ENCODE data around the gene CBLN1. TPM values are rescaled to one million over a fixed set of nuclear protein-coding genes. Genes with fewer than 3 reads are reported as not detected.
"Not testable (repeated sequence)": the region's sequence is repeated elsewhere in the genome, so short reads cannot be mapped to it uniquely, and the experiment has no call there.

The CBLN1 gene
- total RNA-seq, 2 experiments from 2014 or later: not detected

DNA sequence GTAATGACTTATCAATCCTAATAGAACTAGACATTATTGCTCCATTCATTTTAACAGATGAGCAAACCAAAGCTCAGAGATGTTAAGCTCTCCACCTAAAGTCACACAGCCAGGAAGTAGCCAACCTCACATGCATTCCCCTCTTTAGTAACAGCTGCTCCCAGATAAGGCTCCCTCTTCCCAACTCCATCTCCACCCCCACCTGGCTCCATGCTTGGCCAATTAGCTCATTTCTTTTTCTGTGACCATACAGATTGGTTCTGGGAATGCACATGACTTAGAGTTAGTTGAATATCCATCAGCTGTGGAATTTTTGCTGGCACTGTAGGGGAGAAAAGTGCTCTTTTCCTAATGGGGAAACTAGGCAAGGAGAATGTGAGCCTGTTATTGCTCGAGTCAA lies 13.0 kb downstream of the CBLN1 start:
- Mint-ChIP-seq H3K4me3 (no peak overlapping the region), H3K9me3 (peaks cover 4% of the 10 kb centered on the region), H3K27me3 (peaks cover 14% of the 10 kb centered on the region), H3K4me1 (no peaks in the 10 kb centered on the region), H3K27ac (no peak overlapping the region), H3K36me3 (no peaks in the 10 kb centered on the region)
- DNase-seq: no peak

DNA sequence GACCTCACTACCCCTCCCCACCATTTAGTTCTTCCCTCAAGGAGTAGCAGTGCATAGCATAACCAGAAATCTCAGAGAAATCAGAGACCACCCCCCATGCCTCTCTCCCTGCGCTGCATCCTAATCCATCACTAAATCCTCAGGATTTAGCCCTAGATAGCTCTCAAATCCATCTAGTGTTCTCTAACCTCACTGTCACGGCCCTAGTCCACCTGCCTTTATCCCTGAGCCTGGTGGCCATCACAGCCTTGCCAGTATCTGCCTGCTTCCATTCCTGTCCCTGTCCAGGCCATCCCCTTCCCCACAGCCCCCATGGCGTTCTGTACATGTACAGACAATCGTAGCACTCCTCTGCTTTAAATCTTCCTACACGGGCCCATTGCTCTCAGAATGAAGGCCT lies 19.1 kb downstream of the CBLN1 start:
- Mint-ChIP-seq H3K36me3 (no peaks in the 10 kb centered on the region), H3K27ac (no peak overlapping the region), H3K9me3 (peaks cover 3% of the 10 kb centered on the region), H3K27me3 (no peaks in the 10 kb centered on the region), H3K4me1 (no peaks in the 10 kb centered on the region), H3K4me3 (no peak overlapping the region)
- no peak for DNase-seq

DNA sequence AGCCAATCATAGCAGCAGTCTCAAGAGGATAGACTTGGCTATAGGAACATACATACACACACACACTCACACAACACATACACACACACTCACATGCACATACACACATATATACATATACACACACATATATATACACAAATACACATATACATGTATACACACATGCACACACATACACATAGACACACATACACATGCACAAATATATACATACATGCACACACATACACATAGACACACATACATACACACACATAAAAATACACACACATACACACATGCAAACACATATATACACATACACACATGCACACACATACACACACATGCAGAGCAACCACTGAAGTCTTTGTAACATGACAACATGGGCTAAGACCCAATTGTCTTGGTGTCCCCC lies 19.7 kb downstream of the CBLN1 start:
- Mint-ChIP-seq H3K4me3 (no peak overlapping the region), H3K9me3 (peaks cover 3% of the 10 kb centered on the region), H3K36me3 (no peaks in the 10 kb centered on the region), H3K27me3 (no peaks in the 10 kb centered on the region), H3K27ac (no peak overlapping the region), H3K4me1 (no peaks in the 10 kb centered on the region)
- no peak for DNase-seq

DNA sequence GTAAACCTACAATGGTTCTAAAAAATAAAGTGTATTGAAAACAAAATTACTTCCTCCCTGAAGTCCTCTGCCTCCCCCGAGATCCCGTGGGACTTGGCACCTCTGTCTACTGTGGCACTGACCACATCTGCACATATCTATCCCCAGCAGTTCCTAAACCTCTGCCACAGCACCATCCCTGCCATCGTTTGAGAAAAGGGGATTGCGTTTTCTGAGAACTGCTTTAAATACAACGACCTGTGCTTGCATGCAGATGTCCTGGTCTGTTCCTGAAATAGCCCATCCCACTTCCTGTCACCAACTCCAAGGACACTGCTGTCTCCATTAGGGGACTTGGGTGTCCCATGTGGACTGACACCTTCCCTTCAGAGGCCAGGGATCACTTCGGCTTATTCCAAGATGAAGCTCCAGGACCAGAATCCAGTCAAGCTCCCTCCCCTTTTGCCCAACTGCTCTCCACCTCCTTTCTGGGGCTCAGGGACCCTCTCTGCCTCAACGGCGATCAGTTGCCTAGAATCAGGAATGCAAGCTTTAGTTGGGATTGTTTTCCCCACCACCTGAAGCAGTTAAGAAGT lies 20.6 kb downstream of the CBLN1 start:
- Mint-ChIP-seq H3K27ac (no peak overlapping the region), H3K9me3 (peaks cover 3% of the 10 kb centered on the region), H3K36me3 (no peaks in the 10 kb centered on the region), H3K4me1 (no peaks in the 10 kb centered on the region), H3K27me3 (no peaks in the 10 kb centered on the region), H3K4me3 (no peak overlapping the region)
- DNase-seq: no peak

DNA sequence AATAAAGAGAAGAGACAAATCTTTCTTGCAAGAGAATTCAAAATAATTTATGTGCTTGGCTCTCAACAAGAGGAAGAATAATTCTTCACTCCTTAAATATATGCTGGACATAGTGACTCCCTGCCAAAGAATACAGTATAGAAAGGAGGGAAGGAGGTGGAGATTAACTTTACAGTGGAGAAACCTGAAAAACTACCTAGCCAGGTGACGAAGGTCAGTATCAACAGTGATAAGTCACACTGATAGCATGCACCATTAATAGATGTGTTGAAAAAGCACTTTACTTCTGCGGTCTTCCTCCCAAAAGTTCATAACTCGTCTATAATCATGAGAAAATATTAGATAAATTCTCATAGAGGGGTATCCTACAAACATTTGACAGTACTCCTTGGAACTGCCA lies 21.4 kb downstream of the CBLN1 start:
- no peak overlapping the region for H3K4me3 Mint-ChIP-seq

DNA sequence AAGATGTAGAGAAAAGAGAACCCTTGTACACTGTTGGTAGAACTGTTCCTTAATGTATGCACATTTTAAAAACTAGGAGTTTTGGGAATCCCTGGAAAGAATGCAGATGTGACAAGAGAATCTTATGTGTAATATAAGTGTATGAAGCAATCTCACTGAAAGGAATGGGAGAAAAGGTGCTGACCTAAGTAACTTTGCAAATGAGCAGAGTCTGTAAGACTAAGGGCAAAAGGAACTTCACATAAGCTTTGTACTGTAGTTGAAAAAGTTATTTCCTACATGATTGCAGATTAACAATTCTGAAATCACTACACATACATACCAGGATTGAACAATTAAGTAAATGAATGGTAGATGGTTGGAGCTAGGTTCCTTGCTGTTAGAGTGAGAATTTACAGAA lies 22.3 kb downstream of the CBLN1 start:
- Mint-ChIP-seq H3K4me3 (no peak overlapping the region), H3K4me1 (no peaks in the 10 kb centered on the region), H3K9me3 (peaks cover 3% of the 10 kb centered on the region), H3K27me3 (no peaks in the 10 kb centered on the region), H3K36me3 (no peaks in the 10 kb centered on the region), H3K27ac (no peak overlapping the region)
- DNase-seq: no peak

More for the DNA sequence above, 21.4 kb downstream of the CBLN1 start:
- Mint-ChIP-seq H3K27me3 (no peaks in the 10 kb centered on the region), H3K36me3 (no peaks in the 10 kb centered on the region), H3K4me1 (no peaks in the 10 kb centered on the region), H3K9me3 (peaks cover 3% of the 10 kb centered on the region), H3K27ac (no peak overlapping the region)
- no peak for DNase-seq

DNA sequence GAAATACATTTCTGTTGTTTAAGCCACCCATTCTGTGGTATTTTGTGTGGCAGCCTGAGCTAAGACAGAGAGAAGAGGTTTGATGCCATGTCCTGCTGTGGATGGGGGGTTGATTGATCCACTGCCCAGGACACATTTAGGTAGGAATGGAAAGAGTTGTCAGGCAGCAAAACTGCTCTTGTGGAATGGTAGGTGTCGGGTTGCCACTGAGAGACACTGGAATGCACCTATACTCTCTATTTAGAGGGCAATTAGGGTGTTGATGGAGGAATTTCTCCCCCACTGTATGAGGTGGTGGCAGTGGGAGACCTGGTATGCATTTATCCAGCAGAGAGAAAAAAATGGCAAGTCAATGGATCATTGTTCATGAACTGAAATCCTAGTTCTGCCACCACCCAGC lies 30.9 kb downstream of the CBLN1 start:
- H3K4me3 Mint-ChIP-seq: no peak overlapping the region
- H3K9me3 Mint-ChIP-seq: no peaks in the 10 kb centered on the region
- H3K4me1 Mint-ChIP-seq: no peaks in the 10 kb centered on the region
- H3K27me3 Mint-ChIP-seq: peaks cover 11% of the 10 kb centered on the region
- H3K36me3 Mint-ChIP-seq: no peaks in the 10 kb centered on the region
- no peak for DNase-seq
- no peak overlapping the region for H3K27ac Mint-ChIP-seq

DNA sequence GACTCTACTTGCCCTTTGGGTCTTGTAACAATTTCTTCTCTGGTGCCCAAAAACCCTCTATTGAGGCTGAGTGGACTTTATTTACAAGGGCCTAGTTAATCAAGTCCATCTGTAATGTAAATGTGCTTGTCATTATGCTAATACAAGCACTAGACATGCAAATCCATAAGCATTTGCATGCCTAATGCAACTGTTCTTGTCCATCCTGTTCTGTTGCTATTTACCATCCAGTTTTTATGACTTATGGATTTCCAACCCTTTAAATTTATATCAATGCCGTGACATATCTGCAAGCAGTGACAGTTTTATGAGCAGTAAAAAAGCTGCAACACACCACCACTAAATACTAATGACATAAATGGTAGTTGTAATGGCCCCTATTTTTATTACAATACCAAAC lies 33.4 kb downstream of the CBLN1 start:
- H3K27ac Mint-ChIP-seq: no peak overlapping the region
- H3K9me3 Mint-ChIP-seq: no peaks in the 10 kb centered on the region
- peaks cover 11% of the 10 kb centered on the region for H3K27me3 Mint-ChIP-seq

DNA sequence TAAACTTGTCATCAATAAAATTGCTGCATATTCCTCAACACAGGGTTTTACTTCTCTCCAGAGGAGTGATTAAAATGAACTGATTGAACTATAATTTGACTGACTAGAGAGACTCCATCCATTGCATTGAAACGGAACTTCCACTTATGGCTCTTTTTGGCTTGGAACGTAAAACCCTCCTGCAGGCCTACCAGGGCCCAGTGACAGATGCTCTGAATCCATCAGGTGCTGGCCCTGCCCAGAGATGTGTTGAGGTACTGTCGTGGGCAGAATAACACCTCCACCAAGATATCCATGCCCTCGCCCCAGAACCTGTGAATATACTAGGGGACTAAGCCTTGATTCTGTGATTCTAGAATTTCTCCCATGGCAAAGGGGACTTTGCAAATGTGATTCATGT lies 45.4 kb downstream of the CBLN1 start:
- no peaks in the 10 kb centered on the region for H3K4me1 Mint-ChIP-seq
- H3K36me3 Mint-ChIP-seq: no peaks in the 10 kb centered on the region
- H3K27ac Mint-ChIP-seq: no peak overlapping the region
- no peak overlapping the region for H3K4me3 Mint-ChIP-seq
- H3K9me3 Mint-ChIP-seq: peaks cover 1% of the 10 kb centered on the region
- H3K27me3 Mint-ChIP-seq: no peaks in the 10 kb centered on the region
- no peak for DNase-seq

More for the DNA sequence above, 33.4 kb downstream of the CBLN1 start:
- Mint-ChIP-seq H3K4me3 (no peak overlapping the region), H3K36me3 (no peaks in the 10 kb centered on the region), H3K4me1 (no peaks in the 10 kb centered on the region)
- no peak for DNase-seq

DNA sequence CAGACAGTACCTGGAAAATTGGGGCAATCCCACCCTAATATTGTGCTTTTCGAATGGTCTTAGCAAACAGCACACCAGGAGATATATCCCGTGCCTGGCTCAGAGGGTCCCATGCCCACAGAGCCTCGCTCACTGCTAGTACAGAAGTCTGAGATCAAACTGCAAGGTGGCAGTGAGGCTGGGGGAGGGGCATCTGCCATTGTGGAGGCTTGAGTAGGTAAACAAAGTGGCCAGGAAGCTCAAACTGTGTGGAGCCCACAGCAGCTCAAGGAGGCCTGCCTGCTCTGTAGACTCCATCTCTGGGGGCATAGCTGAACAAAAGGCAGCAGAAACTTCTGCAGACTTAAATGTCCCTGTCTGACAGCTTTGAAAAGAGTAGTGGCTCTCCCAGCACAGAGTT lies 53.3 kb downstream of the CBLN1 start:
- not testable (repeated sequence) for H3K4me3 Mint-ChIP-seq, H3K4me1 Mint-ChIP-seq, H3K27me3 Mint-ChIP-seq, DNase-seq, H3K9me3 Mint-ChIP-seq, H3K36me3 Mint-ChIP-seq, H3K27ac Mint-ChIP-seq

Other genes with a start within 250 kb of the CBLN1 start
- gene C16orf78, start 92.0 kb upstream of the CBLN1 start, total RNA-seq: not detected